ENCODE data around the gene CLN6.
"Not testable (repeated sequence)": the region's sequence is repeated elsewhere in the genome, so short reads cannot be mapped to it uniquely, and the experiment has no call there.

Gene CLN6

DNA sequence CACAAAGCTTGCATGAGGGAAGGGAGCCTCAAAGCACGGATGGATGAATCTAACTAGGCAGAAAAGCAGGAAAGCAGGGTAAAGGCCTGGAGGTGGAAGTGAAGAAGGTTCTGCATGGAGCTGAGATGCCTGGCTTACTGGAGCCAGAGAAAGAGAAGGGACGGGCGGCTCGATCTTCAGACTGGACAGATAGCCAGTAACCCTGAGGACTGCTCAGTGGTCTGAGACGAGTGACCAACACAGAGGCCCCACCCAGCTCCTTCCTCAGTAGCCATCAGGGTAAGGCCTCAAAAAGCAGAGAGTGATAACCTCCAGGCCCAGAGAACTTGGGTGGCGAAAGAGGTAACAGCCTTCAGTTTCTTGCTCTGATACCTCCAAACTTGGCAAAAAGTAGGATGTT is 6.4 kb downstream of the CLN6 start:
- Mint-ChIP-seq H3K9me3 (no peaks in the 10 kb centered on the region), H3K4me1 (peaks cover 31% of the 10 kb centered on the region), H3K4me3 (no peak overlapping the region), H3K27me3 (no peaks in the 10 kb centered on the region), H3K36me3 (peaks cover 19% of the 10 kb centered on the region), H3K27ac (no peak overlapping the region)
- no peak for DNase-seq
- CTCF ChIA-PET = no interaction called here

DNA sequence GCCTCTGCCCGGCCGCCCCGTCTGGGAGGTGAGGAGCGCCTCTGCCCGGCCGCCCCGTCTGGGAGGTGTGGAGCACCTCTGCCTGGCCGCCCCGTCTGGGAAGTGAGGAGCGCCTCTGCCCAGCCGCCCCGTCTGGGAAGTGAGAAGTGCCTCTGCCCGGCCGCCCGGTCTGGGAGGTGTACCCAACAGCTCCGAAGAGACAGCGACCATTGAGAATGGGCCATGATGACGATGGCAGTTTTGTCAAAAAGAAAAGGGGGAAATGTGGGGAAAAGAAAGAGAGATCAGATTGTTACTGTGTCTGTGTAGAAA is 7.1 kb downstream of the CLN6 start:
- H3K4me3 Mint-ChIP-seq, H3K27me3 Mint-ChIP-seq, CTCF ChIA-PET, H3K27ac Mint-ChIP-seq, DNase-seq, H3K9me3 Mint-ChIP-seq: not testable (repeated sequence)
- Mint-ChIP-seq H3K4me1 (peaks cover 23% of the 10 kb centered on the region), H3K36me3 (peaks cover 23% of the 10 kb centered on the region)

DNA sequence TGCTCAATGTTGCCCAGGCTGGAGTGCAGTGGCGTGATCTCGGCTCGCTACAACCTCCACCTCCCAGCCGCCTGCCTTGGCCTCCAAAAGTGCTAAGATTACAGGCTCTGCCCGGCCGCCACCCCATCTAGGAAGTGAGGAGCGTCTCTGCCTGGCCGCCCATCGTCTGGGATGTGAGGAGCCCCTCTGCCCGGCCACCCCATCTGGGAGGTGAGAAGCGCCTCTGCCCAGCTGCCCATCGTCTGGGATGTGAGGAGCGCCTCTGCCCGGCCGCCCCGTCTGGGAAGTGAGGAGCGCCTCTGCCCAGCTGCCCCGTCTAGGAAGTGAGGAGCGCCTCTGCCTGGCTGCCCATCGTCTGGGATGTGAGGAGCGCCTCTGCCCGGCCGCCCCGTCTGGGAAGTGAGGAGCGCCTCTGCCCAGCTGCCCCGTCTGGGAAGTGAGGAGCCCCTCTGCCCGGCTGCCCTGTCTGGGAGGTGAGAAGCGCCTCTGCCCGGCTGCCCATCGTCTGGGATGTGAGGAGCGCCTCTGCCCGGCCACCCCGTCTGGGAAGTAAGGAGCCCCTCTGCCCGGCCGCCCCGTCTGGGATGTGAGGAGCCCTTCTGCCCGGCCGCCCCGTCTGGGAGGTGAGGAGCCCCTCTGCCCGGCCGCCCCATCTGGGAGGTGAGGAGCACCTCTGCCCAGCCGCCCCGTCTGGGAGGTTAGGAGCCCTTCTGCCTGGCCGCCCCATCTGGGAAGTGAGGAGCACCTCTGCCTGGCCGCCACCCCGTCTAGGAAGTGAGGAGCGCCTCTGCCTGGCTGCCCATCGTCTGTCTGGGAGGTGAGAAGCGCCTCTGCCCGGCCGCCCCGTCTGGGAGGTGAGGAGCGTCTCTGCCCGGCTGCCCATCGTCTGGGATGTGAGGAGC is 7.7 kb downstream of the CLN6 start:
- H3K27ac Mint-ChIP-seq, DNase-seq, H3K27me3 Mint-ChIP-seq, CTCF ChIA-PET, H3K4me3 Mint-ChIP-seq, H3K9me3 Mint-ChIP-seq: not testable (repeated sequence)
- peaks cover 20% of the 10 kb centered on the region for H3K4me1 Mint-ChIP-seq
- peaks cover 25% of the 10 kb centered on the region for H3K36me3 Mint-ChIP-seq

DNA sequence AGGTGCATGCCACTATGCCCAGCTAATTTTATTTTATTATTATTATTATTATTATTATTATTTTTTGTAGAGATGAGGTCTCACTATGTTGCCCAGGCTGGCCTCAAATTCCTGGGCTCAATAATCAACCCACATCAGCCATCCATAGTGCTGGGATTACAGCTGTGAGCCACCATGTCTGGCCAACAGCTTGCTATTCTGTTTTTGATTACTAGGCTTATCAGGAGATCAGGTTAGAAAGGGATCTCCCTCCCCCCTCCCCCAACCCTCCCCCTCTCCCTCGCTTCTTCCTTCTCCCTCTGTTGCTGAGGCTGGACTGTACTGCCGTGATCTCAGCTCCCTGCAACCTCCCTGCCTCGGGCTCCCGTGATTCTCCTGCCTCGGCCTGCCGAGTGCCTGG is 8.6 kb downstream of the CLN6 start:
- Mint-ChIP-seq H3K4me3 (no peak overlapping the region), H3K36me3 (peaks cover 25% of the 10 kb centered on the region), H3K9me3 (no peaks in the 10 kb centered on the region), H3K27ac (no peak overlapping the region), H3K4me1 (peaks cover 14% of the 10 kb centered on the region), H3K27me3 (no peaks in the 10 kb centered on the region)
- CTCF ChIA-PET = interaction anchor here (1.2 kb wide), 1 partner anchor 11 kb away, joined by 3 read pairs; no protein-coding TSS in a partner anchor
- no peak for DNase-seq

- Mint-ChIP-seq H3K4me1 (peaks cover 14% of the 10 kb centered on the region), H3K27me3 (no peaks in the 10 kb centered on the region), H3K27ac (no peak overlapping the region), H3K4me3 (no peak overlapping the region), H3K36me3 (peaks cover 25% of the 10 kb centered on the region), H3K9me3 (no peaks in the 10 kb centered on the region)
- DNase-seq = no peak
- CTCF ChIA-PET = interaction anchor here (1.2 kb wide), 1 partner anchor 10 kb away, joined by 3 read pairs; no protein-coding TSS in a partner anchor
These were observed 9.0 kb downstream of the CLN6 start for GRCh38 chr15:68220489-68220888.

DNA sequence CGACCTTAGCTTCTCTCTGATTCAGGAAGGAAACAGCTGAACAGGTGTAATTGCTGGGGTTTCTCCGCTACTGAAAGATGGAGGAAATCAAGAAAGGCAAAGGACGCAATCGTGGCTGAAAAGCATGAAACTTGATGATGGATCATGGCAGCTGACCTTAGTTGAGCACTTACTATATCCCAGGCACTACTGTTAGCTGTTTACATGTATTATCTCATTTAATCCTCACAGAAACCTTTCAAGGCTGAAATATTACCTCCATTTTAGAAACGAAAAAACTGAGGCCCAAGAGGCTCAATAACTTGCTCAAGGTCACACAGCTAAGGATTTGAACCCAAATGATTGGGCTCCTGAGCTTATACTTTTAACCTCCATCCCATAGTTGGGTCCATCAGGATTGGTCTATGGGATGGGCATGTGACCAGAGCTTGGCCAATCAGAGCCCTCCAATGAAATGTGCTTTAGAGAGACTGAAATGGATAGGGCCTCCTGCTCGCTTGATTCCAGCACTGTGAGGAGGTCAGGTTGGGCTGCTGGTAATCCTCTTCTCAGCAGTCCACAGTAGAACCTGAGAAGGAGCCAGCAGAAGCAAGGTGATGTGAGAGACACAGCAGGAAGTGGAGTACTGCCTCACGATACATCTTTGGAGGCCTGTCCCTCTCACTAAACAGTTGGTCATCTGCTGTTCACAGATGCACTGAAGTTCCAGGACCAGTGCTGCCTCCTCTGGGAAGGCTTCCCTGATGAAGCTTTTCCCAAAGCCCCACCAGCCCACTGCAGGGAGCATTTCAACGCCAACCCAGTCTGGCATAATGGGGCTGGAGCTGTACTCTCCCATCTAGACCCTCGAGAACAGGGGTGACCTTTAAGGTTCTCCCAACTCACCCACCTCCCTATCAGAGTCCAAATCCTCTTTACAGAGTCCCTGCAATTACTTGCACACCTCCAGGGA is 10.4 kb downstream of the CLN6 start:
- Mint-ChIP-seq H3K27me3 (no peaks in the 10 kb centered on the region), H3K9me3 (no peaks in the 10 kb centered on the region), H3K4me3 (no peak overlapping the region), H3K27ac (no peak overlapping the region), H3K4me1 (peaks cover 2% of the 10 kb centered on the region), H3K36me3 (peaks cover 18% of the 10 kb centered on the region)
- no peak for DNase-seq
- CTCF ChIA-PET = interaction anchor here (1.2 kb wide), 1 partner anchor 9 kb away, joined by 3 read pairs; no protein-coding TSS in a partner anchor

- H3K27me3 Mint-ChIP-seq = no peaks in the 10 kb centered on the region
- peaks cover 2% of the 10 kb centered on the region for H3K4me1 Mint-ChIP-seq
- no peak overlapping the region for H3K4me3 Mint-ChIP-seq
- no peaks in the 10 kb centered on the region for H3K9me3 Mint-ChIP-seq
- CTCF ChIA-PET = no interaction called here
- peak overlapping the region; percentile 49 for H3K27ac Mint-ChIP-seq
- H3K36me3 Mint-ChIP-seq = peaks cover 18% of the 10 kb centered on the region
- no peak for DNase-seq
These were observed 11.2 kb downstream of the CLN6 start for GRCh38 chr15:68218331-68218730.

DNA sequence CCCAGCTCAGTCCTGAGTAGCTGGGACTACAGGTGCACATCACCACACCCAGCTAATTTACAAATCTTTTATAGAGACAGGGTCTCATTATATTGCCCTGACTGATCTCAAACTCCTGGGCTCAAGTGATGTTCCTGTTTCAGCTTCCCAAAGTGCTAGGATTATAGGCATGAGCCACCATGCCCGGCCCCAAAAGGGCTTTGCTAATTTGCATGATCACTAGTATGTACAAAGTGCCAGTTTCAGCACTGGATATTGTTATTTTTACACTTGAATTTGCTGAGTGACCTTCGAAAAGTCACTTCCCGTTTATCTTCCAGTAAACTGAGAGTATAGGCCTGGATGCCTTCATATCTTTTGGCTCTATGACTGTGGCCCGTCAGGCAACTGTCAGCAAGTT is 12.2 kb downstream of the CLN6 start:
- Mint-ChIP-seq H3K27me3 (no peaks in the 10 kb centered on the region), H3K36me3 (peaks cover 13% of the 10 kb centered on the region), H3K4me3 (no peak overlapping the region), H3K27ac (no peak overlapping the region), H3K4me1 (no peaks in the 10 kb centered on the region), H3K9me3 (no peaks in the 10 kb centered on the region)
- DNase-seq = no peak
- CTCF ChIA-PET = no interaction called here

DNA sequence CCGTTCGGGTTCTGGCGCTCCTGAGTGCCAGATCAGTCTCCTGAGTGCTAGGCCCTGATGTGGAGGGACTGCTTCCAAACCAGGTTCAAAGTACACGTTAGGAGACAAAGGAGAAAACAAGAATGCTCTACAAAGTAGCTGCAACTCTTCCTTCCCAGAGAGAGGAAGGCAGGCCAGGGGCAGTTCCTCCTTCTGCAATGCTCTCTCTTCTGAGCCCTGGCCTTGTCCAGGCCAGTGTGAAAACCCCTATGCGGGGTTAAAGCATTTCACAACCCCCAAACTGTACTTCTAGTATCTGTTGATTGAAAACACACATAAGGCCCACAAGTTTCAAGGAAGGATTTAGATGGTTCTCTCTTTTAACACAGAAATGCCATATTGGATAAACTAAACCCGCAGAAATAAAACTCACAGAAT is 14.7 kb downstream of the CLN6 start:
- Mint-ChIP-seq H3K4me3 (no peak overlapping the region), H3K27me3 (no peaks in the 10 kb centered on the region), H3K27ac (no peak overlapping the region), H3K4me1 (peaks cover 10% of the 10 kb centered on the region), H3K9me3 (no peaks in the 10 kb centered on the region), H3K36me3 (peaks cover 11% of the 10 kb centered on the region)
- no peak for DNase-seq
- CTCF ChIA-PET = no interaction called here

DNA sequence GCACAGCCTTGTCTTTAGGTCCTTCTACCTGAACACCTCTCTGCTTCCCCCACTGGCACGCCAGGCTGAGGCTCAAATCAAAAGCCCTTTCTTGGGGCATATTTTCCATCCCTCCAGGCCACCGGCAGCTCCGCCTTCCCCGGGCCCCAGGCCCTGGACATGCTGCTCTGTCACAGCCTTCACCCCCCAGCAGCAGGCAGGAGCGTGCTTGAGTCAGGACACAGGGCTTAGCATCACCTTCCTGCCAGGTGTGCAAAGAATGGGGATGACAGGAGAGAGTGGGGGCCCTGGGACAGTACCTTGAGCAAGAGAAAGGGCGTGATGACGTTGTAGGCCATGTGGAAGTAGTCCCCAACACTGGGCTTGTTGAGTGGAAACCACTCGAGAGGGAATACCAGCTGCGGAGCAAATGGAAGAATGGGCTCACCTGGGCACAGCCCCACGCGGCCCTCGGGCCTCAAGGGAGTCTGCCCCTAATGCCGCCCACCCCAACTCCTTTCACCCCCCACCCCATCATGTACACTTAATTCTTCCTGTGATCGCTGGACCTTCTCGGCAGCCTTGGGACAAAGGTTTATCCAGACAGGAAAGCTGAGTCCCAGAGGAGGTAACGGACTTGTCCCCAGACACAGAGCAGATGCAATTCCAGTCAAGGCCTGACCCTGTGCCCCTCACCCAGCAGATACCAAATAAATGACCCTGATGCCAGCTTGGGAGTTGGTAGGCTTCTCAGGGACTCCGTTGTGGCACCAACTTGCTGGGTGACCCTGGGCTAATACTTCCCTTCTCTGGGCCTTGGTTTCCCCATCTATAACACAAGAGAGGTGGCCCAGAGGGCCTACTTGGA is 15.3 kb downstream of the CLN6 start:
- DNase-seq = no peak
- no peaks in the 10 kb centered on the region for H3K9me3 Mint-ChIP-seq
- H3K27me3 Mint-ChIP-seq = no peaks in the 10 kb centered on the region
- peaks cover 11% of the 10 kb centered on the region for H3K36me3 Mint-ChIP-seq
- CTCF ChIA-PET = no interaction called here
- H3K27ac Mint-ChIP-seq = no peak overlapping the region
- H3K4me3 Mint-ChIP-seq = no peak overlapping the region
- peaks cover 16% of the 10 kb centered on the region for H3K4me1 Mint-ChIP-seq

DNA sequence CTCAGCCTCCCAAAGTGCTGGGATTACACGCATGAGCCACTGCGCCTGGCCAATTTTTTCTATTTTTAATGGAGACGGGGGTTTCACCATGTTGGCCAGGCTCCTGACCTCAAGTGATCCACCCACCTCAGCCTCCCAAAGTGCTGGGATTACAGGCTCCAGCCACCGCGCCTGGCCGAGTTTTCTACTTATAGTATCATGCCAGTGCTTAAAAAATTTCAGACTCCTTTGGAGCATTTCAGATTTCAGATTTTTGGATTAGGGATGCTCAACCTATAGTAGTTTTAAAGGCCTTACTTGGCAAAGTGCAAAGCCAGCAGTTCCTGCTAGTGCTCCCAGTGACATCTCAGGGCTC is 16.1 kb downstream of the CLN6 start:
- CTCF ChIA-PET = not testable (repeated sequence)

GRCh38 chr15:68211656-68212320 is 17.7 kb downstream of the CLN6 start:
- H3K4me1 Mint-ChIP-seq = peaks cover 33% of the 10 kb centered on the region
- peaks cover 8% of the 10 kb centered on the region for H3K36me3 Mint-ChIP-seq
- CTCF ChIA-PET = interaction anchor here (1.2 to 2.7 kb wide), 4 partner anchors 13 to 350 kb away, joined by 4 to 17 read pairs (median 6); no protein-coding TSS in a partner anchor
- DNase-seq = no peak
- no peaks in the 10 kb centered on the region for H3K27me3 Mint-ChIP-seq
- H3K4me3 Mint-ChIP-seq = no peak overlapping the region
- no peaks in the 10 kb centered on the region for H3K9me3 Mint-ChIP-seq
- H3K27ac Mint-ChIP-seq = peak overlapping the region; percentile 9

More for the DNA sequence above, 16.1 kb downstream of the CLN6 start:
- not testable (repeated sequence) for DNase-seq, H3K27ac Mint-ChIP-seq, H3K27me3 Mint-ChIP-seq, H3K4me3 Mint-ChIP-seq, H3K9me3 Mint-ChIP-seq, H3K36me3 Mint-ChIP-seq
- peaks cover 23% of the 10 kb centered on the region for H3K4me1 Mint-ChIP-seq

DNA sequence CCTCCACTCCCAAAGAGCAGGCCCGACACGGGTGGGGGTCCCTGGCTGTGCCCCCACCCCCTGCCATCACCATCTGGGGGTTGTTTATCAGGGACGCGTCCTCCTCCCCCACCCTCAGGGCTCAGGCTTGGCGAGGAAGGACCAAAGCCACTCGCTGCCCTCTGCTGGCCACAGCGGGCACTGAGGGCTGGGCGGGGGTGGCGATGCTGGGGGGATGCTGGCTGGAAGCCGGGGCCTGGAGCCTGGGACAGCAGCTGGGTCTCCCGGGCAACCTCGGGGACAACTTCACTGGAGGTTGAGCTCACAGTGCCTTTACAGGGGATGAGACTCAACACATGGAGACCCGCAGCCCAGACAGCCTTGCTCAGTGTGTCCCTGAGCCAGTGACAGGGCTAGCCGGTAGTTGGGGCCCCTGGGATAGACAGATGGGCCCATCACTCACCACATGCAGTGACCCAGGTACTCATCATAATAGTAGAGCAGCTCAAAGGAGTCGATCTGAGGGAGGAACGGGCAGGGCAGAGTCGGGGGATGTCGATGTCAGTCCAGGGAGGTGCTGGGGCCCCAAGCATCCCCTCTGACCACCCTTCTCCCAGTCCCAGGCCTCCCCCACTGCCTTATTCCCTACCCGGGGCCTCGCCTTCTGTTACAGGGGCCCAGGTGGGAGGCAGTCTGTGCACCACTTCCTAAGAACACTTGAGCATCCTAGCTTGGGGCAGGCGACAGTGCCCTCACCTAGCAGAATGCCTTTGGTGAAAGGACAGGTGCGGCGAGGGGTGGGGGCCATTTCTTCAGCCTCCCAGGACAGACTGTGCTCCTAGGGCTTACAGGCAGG is 18.5 kb downstream of the CLN6 start:
- peaks cover 8% of the 10 kb centered on the region for H3K36me3 Mint-ChIP-seq
- CTCF ChIA-PET = interaction anchor here (0.9 to 2.7 kb wide), 9 partner anchors 9 to 349 kb away, joined by 3 to 17 read pairs (median 3); partner anchors contain the start of gene PIAS1
- peak; percentile 67 for DNase-seq
- peak overlapping the region; percentile 67 for H3K27ac Mint-ChIP-seq
- H3K4me3 Mint-ChIP-seq = no peak overlapping the region
- peaks cover 37% of the 10 kb centered on the region for H3K4me1 Mint-ChIP-seq
- no peaks in the 10 kb centered on the region for H3K27me3 Mint-ChIP-seq
- no peaks in the 10 kb centered on the region for H3K9me3 Mint-ChIP-seq

Data from activated naive CD4-positive, alpha-beta T cell treated with anti-CD3 and anti-CD28 coated beads, Interleukin-2, amount 10 ng/mL, durations not matched to agents 7 days and 5 days (primary cell).